Activated CD4-positive, alpha-beta T cell treated with anti-CD3 and anti-CD28 coated beads for 48 hours (primary cell): Measurements from ENCODE around the gene ADORA2A.

Experiments
- DNase-seq: peaks from one replicate; pipeline ENCODE4 v3.0.0-alpha.2; 2020

The ADORA2A gene

DNA sequence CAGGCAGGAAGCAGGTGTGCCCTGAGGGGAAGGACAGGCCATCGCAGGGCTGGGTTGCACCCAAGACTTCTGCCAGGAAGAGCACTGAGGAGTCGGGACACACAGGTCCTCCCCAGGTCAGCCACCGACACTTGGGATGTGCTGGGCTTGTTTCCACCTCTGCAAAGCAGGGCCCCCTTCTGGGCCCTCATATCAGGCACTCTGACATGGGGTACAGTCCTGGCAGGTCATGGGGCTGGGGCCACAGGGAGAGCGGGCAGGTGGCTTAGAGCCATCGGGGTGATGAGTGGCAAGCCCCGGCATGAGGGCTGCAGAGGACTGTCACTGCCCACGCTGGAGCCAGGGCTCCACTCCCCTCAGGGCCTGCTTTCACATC lies 7.9 kb upstream of the ADORA2A start:
- no peak for DNase-seq

DNA sequence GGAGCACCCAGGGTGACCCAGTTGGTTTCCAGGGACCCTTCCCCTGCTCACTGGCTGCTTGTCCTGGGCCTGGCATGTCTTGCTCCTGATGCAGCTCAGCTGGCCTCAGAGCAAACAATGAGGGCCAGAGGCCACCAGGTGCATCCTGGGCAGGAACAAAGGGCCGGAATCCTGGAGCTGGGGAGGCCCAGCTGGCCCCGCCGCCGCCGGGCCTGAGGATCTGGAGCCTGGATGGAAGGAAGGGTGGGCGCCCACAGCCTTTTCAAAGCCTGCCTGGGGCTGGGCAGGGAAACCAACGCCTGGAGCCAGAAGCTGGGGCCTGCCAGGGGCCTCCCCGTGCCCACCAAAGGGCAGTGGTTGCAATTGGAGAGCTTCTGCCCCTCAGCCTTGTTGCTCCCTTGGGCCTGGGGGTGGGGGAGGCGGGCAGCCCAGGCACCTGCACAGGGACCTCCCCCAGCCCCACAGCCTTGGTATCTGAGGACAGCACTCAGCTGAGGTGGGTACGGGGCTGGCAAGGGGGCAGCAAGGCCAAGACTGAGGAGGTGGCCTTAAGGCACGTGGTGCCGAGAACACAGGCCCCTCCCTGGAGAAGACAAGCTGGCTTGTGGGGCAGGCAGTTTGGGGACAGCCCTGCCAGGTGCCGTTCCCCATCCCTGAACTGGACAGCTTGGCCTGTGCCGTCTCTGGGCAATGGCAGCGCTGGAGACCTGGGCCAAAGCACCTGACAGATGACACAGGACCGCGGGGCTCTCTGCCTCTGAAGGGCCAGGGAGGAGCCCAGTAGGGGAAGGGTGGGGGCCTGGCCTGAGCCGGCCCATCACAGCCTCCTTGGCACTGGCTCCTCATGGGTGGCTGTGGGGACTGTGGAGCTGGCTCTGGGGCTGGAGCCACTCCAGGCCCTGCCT lies 7.1 kb upstream of the ADORA2A start:
- no peak for DNase-seq

GRCh38 chr22:24420977-24421343 lies 6.4 kb upstream of the ADORA2A start:
- DNase-seq: no peak

DNA sequence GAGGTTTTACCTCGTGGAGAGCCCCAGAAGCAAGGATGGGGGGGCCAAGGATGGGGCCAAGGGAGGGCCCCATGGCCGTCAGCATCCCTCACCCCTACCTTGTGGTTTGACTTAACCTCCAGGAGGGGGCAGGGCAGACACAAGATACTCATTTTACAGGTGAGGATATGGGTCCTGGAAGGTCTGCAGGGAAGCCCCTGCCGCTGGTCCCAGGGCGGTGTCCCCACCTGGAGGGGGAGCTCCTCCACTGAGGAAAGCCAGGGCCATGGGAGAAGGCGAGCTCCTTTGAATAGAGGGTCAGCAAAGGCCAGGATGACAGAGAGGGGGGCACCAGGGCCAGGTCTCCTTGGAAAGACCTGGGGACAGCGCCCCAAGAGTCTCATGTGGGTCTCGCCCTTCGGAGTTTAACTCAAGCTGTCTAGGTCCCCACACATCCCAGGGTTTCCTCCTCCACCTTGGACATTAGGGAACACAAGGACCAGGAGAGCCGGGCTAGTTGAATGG lies 5.9 kb upstream of the ADORA2A start:
- peak; percentile 56 for DNase-seq

GRCh38 chr22:24422102-24422665 lies 5.2 kb upstream of the ADORA2A start:
- DNase-seq: no peak

DNA sequence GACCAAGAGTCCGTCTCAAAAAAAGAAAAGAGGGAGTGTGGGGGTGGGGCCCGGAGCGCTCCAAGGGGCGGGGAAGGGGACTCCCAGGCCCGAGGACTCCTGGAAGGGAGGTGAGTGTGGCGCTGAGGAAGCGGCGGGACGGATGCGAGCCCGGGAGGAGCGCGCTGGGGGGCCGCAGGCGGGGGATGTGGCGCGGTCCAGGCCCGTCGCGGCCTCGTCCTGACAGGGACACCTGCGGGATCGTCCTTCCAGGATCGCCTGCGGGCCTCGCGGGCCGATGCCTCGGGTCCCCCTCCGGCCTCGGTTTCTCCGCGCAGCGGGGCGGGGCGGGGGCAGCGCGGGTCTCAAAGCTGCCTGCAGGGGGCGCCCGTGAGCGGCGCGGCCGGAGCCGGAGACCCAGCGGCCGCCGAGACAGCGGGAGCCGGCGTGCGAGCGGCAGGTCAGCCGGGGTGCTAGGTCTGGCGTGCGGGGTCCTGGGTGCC lies 3.8 kb upstream of the ADORA2A start:
- DNase-seq: peak; percentile 75

DNA sequence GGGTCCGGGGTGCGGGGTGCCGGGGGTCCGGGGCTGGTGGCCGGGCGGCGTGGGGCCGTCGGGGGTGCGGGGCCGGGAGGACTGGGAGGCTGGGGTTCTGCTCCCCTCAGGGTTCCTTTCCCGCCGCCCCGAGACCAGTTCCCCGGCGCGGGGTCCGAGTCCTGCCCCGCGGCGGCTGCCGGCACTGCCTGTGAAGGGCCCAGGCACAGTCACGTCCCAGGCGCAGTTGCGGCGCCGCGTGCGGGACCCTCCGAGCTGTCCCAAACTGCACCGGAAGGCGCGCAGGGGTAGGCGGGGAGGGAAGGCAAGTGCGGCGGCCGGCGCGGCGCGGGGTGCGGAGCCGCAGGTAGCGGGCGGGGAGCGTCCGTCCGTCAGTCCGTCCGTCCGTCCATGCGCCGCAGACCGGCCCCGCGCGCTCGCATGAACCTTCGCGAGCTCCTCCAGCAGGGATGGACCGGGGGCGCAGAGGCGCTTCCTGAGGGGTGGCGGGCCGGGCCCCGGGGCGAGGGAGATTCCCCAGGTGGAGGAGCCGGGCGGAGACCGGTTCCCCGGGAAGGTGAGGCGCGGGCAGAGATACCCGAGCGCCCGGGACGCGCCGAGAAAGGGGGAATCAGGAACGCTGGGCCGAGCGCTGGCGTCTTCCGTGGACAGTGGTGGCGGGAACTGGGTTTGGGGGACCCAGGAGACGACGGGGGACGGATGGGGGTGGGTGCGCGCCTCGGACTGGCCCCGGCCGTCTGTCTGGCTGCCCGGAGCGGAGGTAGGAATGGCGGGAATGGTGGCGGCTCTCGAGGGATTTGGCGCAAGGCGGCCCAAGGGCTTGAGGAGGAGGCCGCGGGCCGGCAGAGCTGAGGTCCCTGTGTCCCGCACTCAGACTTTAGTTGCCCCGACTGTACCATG lies 3.1 kb upstream of the ADORA2A start:
- peak; percentile 63 for DNase-seq

DNA sequence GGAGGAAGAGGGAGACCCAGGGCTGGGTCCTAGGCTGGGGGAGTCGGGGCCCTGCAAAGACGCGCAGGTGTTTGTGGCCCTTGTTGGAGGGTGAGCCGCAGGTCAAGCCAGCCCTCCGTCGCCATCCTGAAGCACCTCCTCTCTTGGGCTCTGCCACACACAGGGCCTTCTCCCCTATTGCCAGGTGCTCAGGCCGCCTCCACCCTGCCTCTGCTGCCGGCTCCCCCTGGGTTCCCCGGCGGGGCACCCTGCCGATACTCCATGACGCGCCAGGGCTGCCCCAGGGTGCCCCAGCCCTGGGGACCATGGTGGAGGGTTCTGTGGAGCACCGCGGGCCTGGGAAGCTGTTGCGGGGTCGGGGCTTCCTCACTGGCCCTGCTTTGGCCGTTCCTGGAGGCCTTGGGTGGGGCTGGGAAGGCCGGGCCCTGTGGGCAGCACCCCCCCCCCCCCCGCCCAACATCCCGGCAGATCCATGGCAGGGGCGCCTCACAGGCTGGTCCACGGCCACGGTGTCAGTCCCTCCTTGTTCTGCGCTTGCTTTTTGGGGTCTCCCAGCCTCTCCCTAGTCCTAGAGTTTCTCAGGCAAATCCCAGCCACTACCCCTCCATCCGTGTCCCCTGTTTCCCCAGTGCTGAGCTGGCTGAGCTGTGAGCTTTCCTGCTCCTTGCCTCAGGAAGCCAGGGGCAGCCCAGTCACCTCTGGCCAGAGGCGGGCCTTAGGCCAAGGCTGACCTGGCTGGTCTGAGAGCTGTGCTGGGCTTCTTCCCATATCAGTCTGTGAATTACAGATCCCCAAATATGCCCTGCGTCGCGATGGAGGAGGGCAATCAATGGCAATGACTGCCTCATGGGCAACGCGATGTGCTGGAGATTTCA lies 2.3 kb upstream of the ADORA2A start:
- DNase-seq: no peak

GRCh38 chr22:24426436-24426835 lies 963 bp upstream of the ADORA2A start:
- DNase-seq: no peak

- DNase-seq: no peak
Measured at GRCh38 chr22:24426851-24427499, 424 bp upstream of the ADORA2A start.

DNA sequence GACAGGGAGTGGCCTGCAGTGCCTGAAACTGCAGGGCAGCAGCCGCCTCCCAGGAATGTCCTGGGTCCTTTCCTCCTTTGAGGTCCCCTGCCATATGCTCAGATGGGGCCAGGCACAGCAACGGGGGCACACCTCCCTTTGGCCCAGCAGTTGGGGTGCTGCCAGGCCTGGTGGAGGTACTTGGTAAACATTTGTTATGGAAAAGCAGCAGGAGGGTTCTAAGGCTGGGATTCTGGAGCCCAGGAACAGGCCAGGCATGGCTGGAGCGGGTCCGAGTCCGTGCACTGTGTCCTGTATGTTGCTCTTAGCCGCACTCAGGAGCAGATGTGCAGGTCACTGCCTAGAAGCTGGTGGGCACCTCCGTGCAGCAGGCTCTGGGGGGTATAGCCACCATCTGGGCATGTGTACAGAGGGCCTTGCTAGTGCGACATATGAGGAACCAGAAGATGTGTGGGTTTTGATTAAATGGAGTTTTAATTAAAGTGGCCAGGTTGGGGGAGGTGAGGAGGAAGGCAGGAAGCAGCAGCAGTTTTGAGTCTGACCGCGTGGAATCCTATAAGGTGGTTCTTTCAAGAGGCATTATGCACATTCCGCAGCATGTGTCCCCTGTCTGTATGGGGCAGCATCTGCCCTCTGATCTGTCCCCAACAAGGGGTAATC lies 1.5 kb downstream of the ADORA2A start:
- DNase-seq: no peak

- DNase-seq: peak; percentile 84
Measured at GRCh38 chr22:24429411-24430365, 2.3 kb downstream of the ADORA2A start.

DNA sequence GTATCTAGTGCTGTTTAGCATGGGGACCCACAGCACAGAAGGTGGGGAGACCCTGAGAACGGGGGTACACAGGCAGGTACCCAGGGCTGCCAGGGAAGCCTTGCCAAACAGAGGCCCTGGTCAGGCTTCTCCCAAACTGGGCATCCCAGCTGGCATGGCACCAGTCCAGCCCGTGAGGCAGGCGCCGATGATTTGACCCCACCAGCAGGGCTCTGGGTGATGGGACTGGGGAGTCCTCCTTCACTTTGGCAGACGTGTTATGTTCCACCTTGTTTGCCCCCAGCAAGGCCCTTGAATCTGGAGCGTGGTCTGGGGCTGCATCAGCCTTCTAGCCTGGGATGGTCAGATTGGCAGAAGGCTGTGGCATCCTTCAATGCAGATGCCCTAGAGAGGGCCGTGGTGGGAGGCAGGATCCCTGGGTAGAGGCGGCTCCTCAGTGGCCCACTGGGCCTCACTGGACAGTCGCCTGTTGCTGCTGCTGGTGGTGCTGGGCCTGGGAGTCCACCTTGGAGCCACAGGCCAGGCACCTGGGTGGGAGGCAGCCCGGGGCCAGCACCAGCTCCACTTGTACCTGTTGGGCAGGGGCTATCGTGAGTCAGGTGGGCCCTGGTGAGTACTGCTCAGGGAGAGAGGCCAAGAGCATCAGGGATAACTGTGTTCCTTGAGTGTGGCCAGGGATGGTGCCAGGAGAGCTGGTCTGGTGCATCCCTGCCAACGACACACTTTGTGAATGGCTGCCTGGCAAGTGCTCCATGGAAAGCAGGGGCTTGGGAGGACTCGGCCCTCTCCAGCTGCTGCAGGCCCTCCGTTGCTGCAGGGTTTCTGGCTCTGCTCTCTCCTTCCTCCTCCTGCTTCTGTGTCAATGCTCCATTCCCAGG lies 3.3 kb downstream of the ADORA2A start:
- no peak for DNase-seq

GRCh38 chr22:24431309-24432034 lies 4.1 kb downstream of the ADORA2A start:
- DNase-seq: no peak

DNA sequence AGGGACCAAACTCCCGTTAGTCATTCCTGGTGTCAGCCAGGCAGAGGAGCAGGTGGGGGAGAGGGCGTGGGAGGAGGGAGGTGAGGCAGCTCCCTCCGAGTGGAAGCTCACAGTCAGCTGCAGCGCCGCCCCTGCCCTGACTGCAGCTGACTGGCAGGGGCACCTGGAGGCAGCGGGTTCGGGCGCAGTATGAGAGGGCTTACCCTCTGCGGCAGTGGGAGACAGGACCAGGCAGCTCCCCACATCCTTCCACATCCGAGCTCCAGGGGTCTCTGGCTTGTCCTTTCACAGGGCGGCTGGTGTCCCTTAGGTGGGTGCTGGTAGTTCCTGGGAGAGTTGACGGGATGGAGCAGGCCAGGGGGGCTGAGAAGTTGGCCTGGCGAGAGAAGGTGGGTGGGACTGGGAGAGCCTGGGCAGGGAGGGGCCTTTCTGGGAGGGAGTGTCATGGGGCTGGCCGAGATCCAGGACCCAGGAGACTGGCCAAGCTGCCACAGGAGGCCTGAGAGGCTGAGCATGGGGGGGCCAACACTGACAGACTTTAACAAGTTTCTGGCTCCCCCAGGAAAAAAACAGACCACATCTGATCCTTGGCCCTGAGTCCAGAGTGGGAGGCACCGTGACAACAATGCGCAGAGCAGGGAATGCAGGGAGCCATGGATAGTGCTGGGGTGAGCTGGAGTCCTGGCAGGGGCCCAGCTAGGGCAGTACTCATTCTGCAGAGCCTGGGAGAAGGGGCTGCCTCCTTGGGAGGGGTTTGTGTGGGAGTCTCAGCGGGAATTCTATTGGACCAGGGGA lies 4.9 kb downstream of the ADORA2A start:
- peak; percentile 69 for DNase-seq

- no peak for DNase-seq
Measured at GRCh38 chr22:24433001-24433827, 5.8 kb downstream of the ADORA2A start.
